ENCODE data around the gene MYT1.
"Not testable (repeated sequence)": the region's sequence is repeated elsewhere in the genome, so short reads cannot be mapped to it uniquely, and the experiment has no call there.

The MYT1 gene

GRCh38 chr20:64164123-64164836 is at the start of gene MYT1:
TSS of gene MYT1 (plus strand) at chr20:64164452. CDS start at chr20:64198862, 34,410 bp downstream.
- DNase-seq (ENCODE audit: low read depth in 2 of 2): no peak

DNA sequence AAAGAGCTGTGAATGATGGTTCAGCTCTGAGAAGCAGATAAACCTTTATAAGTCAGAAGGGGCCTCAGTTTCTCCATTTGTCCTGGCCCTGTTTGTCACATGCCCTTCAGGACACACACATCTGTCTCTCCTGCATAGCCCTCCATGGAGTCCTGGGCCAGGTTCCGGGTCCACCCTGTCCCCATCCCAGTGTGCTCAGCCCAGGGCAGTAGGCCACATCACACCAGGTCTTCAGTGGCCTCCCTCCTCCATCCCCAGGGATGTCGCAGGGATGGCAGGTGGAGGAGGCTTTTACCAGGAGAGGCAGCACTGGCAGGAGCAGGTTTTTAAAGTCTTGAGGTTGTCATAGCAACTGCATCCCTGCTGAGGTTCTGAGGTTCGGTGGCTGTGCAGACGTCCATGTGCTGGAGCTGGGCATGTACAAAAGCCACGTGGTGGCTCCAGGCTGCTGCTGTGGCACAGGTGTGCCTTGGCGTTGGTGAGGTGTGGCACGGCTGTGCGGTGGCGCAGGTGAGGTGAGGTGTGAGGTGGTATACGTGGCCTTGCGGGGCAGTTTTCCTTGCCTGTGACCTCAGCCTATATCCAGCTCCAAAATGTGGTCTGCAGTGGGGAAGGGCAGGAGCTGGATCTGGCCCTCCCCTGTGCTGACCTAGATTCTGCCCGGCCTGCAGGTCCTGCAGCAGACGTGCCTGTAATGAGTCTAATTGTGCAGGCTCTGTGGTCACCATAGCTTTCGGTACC is 48.9 kb upstream of the MYT1 start:
- no peak for DNase-seq (ENCODE audit: low read depth in 2 of 2)

- DNase-seq (ENCODE audit: low read depth in 2 of 2): no peak
Measured at GRCh38 chr20:64116016-64116415, 48.2 kb upstream of the MYT1 start.

DNA sequence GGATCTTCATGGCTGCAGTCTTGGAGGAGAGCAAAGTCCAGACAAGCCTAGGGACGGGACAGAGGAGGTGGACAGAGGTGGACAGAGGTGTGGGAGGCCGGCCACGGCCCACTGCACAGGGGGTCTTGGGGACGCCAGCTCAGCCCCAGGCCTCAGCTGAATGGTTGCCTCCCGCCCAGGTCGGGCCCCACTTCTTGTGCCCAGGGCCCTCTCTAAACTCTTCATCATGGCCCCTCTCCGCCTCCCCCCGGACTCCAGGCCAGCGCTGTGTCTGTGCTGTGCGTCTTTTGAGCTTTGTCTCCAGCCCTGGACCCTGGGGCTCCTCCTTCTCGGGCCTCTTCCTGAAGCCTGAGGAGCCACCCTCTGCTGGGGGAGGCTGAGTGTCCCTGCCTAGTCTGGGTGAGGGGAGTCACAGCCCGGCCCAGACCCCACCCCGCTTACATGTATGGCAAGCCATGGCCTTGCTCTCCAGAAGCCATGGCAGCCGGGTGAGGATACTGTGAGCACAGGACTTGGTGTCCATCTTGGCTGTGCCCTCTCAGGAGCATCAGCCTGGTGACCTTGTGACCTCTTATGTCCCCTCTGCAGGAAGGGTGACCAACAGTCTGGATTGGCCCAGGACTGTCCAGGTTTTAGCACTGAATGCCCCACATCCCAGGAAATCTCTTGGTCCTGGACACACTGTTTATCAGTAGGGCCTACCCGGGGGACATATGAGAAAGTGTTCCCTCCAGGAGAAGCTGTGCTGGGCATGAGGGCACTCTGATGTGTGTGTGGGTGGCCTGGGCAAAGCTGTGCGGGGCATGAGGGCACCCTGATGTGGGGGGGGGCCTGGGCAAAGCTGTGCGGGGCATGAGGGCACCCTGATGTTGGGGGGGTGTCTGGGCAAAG is 47.5 kb upstream of the MYT1 start:
- no peak for DNase-seq (ENCODE audit: low read depth in 2 of 2)

GRCh38 chr20:64117432-64117777 is 46.8 kb upstream of the MYT1 start:
- not testable (repeated sequence) for DNase-seq (ENCODE audit: low read depth in 2 of 2)

GRCh38 chr20:64119301-64119680 is 45.0 kb upstream of the MYT1 start:
- DNase-seq (ENCODE audit: low read depth in 2 of 2): no peak

- no peak for DNase-seq (ENCODE audit: low read depth in 2 of 2)
Measured at GRCh38 chr20:64119681-64120341, 44.4 kb upstream of the MYT1 start.

DNA sequence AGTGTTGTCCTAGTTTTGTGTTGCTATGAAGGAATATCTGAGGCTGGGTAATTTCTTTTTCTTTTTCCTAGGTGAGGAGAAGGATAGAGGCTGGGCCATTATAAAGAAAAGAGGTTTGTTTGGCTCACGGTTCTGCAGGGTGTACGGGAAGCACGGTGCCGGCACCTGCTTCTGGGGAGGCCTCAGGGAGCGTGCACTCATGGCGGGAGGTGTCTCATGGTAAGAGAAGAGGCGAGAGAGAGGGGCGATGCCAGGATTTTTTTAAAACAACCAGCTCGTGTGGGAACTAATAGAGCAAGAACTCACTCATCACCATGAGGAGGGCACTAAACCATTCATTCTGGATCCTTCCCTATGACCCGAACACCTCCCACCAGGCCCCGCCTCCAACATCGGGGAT is 42.7 kb upstream of the MYT1 start:
- no peak for DNase-seq (ENCODE audit: low read depth in 2 of 2)

GRCh38 chr20:64122927-64123326 is 41.3 kb upstream of the MYT1 start:
- not testable (repeated sequence) for DNase-seq (ENCODE audit: low read depth in 2 of 2)

DNA sequence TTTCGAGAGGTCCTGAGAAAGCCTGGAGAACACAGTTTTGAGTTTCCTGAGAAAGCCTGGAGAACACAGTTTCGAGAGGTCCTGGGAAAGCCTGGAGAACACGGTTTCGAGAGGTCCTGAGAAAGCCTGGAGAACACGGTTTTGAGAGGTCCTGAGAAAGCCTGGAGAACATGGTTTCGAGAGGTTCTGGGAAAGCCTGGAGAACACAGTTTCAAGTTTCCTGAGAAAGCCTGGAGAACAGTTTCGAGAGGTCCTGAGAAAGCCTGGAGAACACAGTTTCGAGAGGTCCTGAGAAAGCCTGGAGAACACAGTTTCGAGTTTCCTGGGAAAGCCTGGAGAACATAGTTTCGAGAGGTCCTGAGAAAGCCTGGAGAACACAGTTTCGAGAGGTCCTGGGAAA is 40.7 kb upstream of the MYT1 start:
- DNase-seq (ENCODE audit: low read depth in 2 of 2): not testable (repeated sequence)

- no peak for DNase-seq (ENCODE audit: low read depth in 2 of 2)
Measured at GRCh38 chr20:64129146-64129782, 35.0 kb upstream of the MYT1 start.

DNA sequence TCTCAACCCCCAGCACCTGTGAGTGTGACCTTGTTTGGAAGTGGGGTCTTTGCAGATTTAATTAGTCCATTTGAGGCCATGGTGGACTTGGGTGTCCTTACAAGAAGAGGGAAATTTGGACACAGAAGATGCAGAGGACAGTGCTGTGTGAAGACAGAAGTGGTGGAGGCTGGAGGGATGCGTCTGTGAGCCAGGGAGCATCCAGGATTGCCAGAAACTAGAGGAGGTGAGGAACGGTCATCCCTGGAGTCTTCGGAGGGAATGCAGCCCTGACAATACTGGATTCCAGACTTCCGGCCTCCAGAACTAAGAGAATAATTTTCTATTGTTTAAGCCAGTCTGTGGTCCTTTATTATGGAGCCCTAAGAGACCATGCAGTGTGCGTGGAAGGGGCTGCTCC is 34.0 kb upstream of the MYT1 start:
- DNase-seq (ENCODE audit: low read depth in 2 of 2): no peak

DNA sequence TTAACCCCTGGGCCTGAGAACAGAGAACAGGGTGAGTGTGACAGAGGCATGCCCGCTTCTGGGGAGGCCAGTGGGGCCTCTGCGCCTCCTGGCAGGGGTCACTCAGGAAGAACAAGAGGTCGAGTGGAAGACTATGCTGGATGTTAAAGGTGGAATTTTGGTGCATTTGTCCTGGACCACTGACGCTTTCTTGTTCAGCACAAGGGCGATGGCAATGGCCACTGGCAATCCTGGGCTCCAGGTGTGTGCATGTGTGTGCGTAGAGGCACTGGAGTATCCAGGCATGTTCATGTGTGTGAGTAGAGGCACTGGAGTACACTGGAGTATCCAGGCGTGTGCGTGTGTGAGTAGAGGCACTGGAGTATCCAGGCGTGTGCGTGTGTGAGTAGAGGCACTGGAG is 33.4 kb upstream of the MYT1 start:
- DNase-seq (ENCODE audit: low read depth in 2 of 2): no peak

DNA sequence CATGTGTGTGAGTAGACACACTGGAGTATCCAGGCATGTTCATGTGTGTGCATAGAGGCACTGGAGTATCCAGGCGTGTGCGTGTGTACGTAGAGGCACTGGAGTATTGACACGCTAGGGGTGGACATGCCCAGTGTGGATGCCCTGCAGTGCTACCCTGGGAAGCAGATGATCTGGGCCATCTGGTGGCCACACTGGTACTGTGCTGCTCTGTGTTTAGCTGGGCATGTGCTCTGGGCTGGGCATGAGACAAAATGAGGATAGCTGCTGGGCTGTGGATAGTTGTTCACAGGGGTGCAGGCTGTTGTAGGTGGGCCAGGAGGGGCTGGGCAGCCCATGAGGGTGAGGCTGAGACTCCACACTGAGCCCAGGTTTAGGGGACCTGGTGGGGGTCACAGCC is 32.8 kb upstream of the MYT1 start:
- DNase-seq (ENCODE audit: low read depth in 2 of 2): no peak

DNA sequence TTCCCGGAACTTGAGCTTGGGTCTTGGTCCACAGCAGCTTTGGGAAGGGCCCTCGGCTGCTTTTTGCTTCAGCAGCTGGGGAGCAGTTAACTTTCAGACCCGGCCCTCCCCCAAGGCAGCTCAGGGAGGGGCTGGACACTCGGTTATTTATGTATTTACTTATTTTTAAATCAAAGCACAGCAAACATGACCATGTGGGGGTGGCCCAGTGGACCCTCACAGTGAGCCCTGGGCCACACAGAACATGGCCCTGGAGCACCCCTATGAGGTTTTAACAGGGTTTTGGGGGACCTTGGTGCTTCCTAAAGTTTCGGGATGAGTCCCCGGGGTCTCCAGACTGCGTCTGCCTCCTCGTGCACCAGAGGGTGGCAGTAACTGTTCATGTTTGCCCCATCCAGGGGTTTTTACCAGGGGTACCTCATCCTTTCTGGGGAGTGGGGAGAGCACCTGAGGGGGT is 30.3 kb upstream of the MYT1 start:
- no peak for DNase-seq (ENCODE audit: low read depth in 2 of 2)

DNA sequence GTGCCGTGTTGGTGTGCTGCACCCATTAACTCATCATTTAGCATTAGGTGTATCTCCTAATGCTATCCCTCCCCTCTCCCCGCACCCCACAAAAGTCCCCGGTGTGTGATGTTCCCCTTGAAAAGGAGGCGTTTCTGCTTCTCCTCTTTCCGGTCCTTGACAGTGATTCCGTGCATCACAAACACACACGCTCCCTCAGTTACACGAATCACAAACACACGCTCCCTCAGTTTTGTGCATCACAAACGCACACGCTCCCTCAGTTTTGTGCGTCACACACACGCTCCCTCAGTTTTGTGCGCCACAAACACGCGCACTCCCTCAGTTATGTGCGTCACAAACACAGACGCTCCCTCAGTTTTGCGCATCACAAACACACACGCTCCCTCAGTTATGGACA is 29.5 kb upstream of the MYT1 start:
- not testable (repeated sequence) for DNase-seq (ENCODE audit: low read depth in 2 of 2)

GRCh38 chr20:64136004-64136710 is 28.1 kb upstream of the MYT1 start:
- no peak for DNase-seq (ENCODE audit: low read depth in 2 of 2)

- no peak for DNase-seq (ENCODE audit: low read depth in 2 of 2)
Measured at GRCh38 chr20:64137598-64138031, 26.6 kb upstream of the MYT1 start.

GRCh38 chr20:64138276-64138815 is 25.9 kb upstream of the MYT1 start:
- DNase-seq (ENCODE audit: low read depth in 2 of 2): no peak
